ENCODE data around the gene RAB42. TPM values are rescaled to one million over a fixed set of nuclear protein-coding genes. Genes with fewer than 3 reads are reported as not detected.
"Not testable (repeated sequence)": the region's sequence is repeated elsewhere in the genome, so short reads cannot be mapped to it uniquely, and the experiment has no call there.

Gene RAB42
- polyA plus RNA-seq = not detected

- H3K4me3 Mint-ChIP-seq = peak within 1 kb of the TSS; percentile 72 to 95 (median 81)
Measured at GRCh38 chr1:28591708-28592320, at the start of gene RAB42. Gene RAB42 (plus strand): TSS chr1:28592265. CDS start chr1:28592512, 247 bp downstream.

GRCh38 chr1:28545246-28545628 is 46.8 kb upstream of the RAB42 start:
- Mint-ChIP-seq H3K36me3 (no peaks in the 10 kb centered on the region), H3K4me3 (no peak overlapping the region), H3K27ac (no peak overlapping the region), H3K4me1 (no peaks in the 10 kb centered on the region), H3K9me3 (no peaks in the 10 kb centered on the region), H3K27me3 (no peaks in the 10 kb centered on the region)

More at GRCh38 chr1:28591708-28592320, at the start of gene RAB42:
- Mint-ChIP-seq H3K36me3 (peaks cover 2% of the 10 kb centered on the region), H3K27me3 (peaks cover 2% of the 10 kb centered on the region), H3K9me3 (no peaks in the 10 kb centered on the region), H3K4me1 (peaks cover 8 to 11% (median 9%) of the 10 kb centered on the region in 3 donors), H3K27ac (no peak within 1 kb of the TSS)

GRCh38 chr1:28548318-28548717 is 43.7 kb upstream of the RAB42 start:
- no peak overlapping the region for H3K4me3 Mint-ChIP-seq
- H3K9me3 Mint-ChIP-seq = no peaks in the 10 kb centered on the region
- no peaks in the 10 kb centered on the region for H3K36me3 Mint-ChIP-seq
- H3K4me1 Mint-ChIP-seq = peaks cover 3 to 9% (median 3%) of the 10 kb centered on the region in 3 donors
- no peaks in the 10 kb centered on the region for H3K27me3 Mint-ChIP-seq
- H3K27ac Mint-ChIP-seq = no peak overlapping the region

GRCh38 chr1:28551381-28551780 is 40.7 kb upstream of the RAB42 start:
- Mint-ChIP-seq H3K27me3 (no peaks in the 10 kb centered on the region), H3K9me3 (no peaks in the 10 kb centered on the region), H3K27ac (peak overlapping the region in 2 of 3 donors; percentile 96 to 98), H3K4me1 (peaks cover 8 to 9% (median 9%) of the 10 kb centered on the region in 3 donors), H3K36me3 (peaks cover 2% of the 10 kb centered on the region), H3K4me3 (peak overlapping the region in 3 of 4 donors; percentile 12 to 98 (median 14))

- H3K27ac Mint-ChIP-seq = peak within 1 kb of the TSS; percentile 96 to 99 (median 98)
- no peaks in the 10 kb centered on the region for H3K27me3 Mint-ChIP-seq
- no peaks in the 10 kb centered on the region for H3K9me3 Mint-ChIP-seq
- H3K4me1 Mint-ChIP-seq = peaks cover 8 to 9% (median 9%) of the 10 kb centered on the region in 3 donors
- peaks cover 2% of the 10 kb centered on the region for H3K36me3 Mint-ChIP-seq
- peak within 1 kb of the TSS; percentile 95 to 99 (median 98) for H3K4me3 Mint-ChIP-seq
Measured at GRCh38 chr1:28552758-28553663, 39.1 kb upstream of the RAB42 start, which contains the start of gene TRNAU1AP. Gene TRNAU1AP (plus strand): TSS chr1:28553085. CDS start chr1:28553111, 26 bp downstream.

- Mint-ChIP-seq H3K4me3 (no peak overlapping the region), H3K36me3 (no peaks in the 10 kb centered on the region), H3K27me3 (no peaks in the 10 kb centered on the region), H3K4me1 (no peaks in the 10 kb centered on the region), H3K27ac (peak overlapping the region in 1 of 3 donors; percentile 82), H3K9me3 (no peaks in the 10 kb centered on the region)
Measured at GRCh38 chr1:28560886-28561285, 31.2 kb upstream of the RAB42 start.

- Mint-ChIP-seq H3K9me3 (no peaks in the 10 kb centered on the region), H3K27ac (peak overlapping the region in 1 of 3 donors; percentile 39), H3K36me3 (no peaks in the 10 kb centered on the region), H3K4me3 (no peak overlapping the region), H3K4me1 (no peaks in the 10 kb centered on the region), H3K27me3 (no peaks in the 10 kb centered on the region)
Measured at GRCh38 chr1:28564310-28564709, 27.8 kb upstream of the RAB42 start.

- Mint-ChIP-seq H3K27ac (no peak overlapping the region), H3K36me3 (no peaks in the 10 kb centered on the region), H3K27me3 (no peaks in the 10 kb centered on the region), H3K4me3 (no peak overlapping the region), H3K9me3 (no peaks in the 10 kb centered on the region), H3K4me1 (no peaks in the 10 kb centered on the region)
Measured at GRCh38 chr1:28565040-28565439, 27.0 kb upstream of the RAB42 start.

- Mint-ChIP-seq H3K4me1 (no peaks in the 10 kb centered on the region), H3K27me3 (no peaks in the 10 kb centered on the region), H3K4me3 (peak overlapping the region in 1 of 4 donors; percentile 43), H3K36me3 (no peaks in the 10 kb centered on the region), H3K27ac (no peak overlapping the region), H3K9me3 (no peaks in the 10 kb centered on the region)
Measured at GRCh38 chr1:28565726-28566125, 26.3 kb upstream of the RAB42 start.

GRCh38 chr1:28566931-28567330 is 25.1 kb upstream of the RAB42 start:
- Mint-ChIP-seq H3K4me1 (no peaks in the 10 kb centered on the region), H3K9me3 (no peaks in the 10 kb centered on the region), H3K27me3 (no peaks in the 10 kb centered on the region), H3K36me3 (no peaks in the 10 kb centered on the region), H3K27ac (peak overlapping the region in 1 of 3 donors; percentile 35), H3K4me3 (no peak overlapping the region)

GRCh38 chr1:28571911-28572310 is 20.2 kb upstream of the RAB42 start:
- H3K4me1 Mint-ChIP-seq = peaks cover 0 to under 1% (median 0%) of the 10 kb centered on the region in 3 donors
- H3K27me3 Mint-ChIP-seq = no peaks in the 10 kb centered on the region
- no peak overlapping the region for H3K27ac Mint-ChIP-seq
- H3K9me3 Mint-ChIP-seq = no peaks in the 10 kb centered on the region
- H3K4me3 Mint-ChIP-seq = no peak overlapping the region
- H3K36me3 Mint-ChIP-seq = no peaks in the 10 kb centered on the region

- H3K36me3 Mint-ChIP-seq, H3K27ac Mint-ChIP-seq, H3K27me3 Mint-ChIP-seq, H3K4me1 Mint-ChIP-seq, H3K4me3 Mint-ChIP-seq, H3K9me3 Mint-ChIP-seq: not testable (repeated sequence)
Measured at GRCh38 chr1:28572891-28573290, 19.2 kb upstream of the RAB42 start.

GRCh38 chr1:28573564-28573963 is 18.5 kb upstream of the RAB42 start:
- H3K9me3 Mint-ChIP-seq = no peaks in the 10 kb centered on the region
- peaks cover 3 to 7% (median 5%) of the 10 kb centered on the region in 3 donors for H3K4me1 Mint-ChIP-seq
- no peak overlapping the region for H3K27ac Mint-ChIP-seq
- H3K4me3 Mint-ChIP-seq = no peak overlapping the region
- no peaks in the 10 kb centered on the region for H3K27me3 Mint-ChIP-seq
- H3K36me3 Mint-ChIP-seq = no peaks in the 10 kb centered on the region

- H3K4me3 Mint-ChIP-seq = peak overlapping the region in 1 of 4 donors; percentile 100
- H3K27ac Mint-ChIP-seq = peak overlapping the region; percentile 51 to 85 (median 80)
- no peaks in the 10 kb centered on the region for H3K36me3 Mint-ChIP-seq
- peaks cover 18 to 28% (median 25%) of the 10 kb centered on the region in 3 donors for H3K4me1 Mint-ChIP-seq
- H3K27me3 Mint-ChIP-seq = no peaks in the 10 kb centered on the region
- H3K9me3 Mint-ChIP-seq = no peaks in the 10 kb centered on the region
Measured at GRCh38 chr1:28577052-28577678, 14.9 kb upstream of the RAB42 start.
